GM06990 (cell line): ENCODE results near the gene KICS2.
"Not testable (repeated sequence)": the region's sequence is repeated elsewhere in the genome, so short reads cannot be mapped to it uniquely, and the experiment has no call there.

ENCODE experiments used
- DNase-seq: peaks from one replicate; pipeline ENCODE4 v3.0.0-alpha.2; 2011; ENCODE audit not compliant: insufficient read length; ENCODE audit errors: extremely low read depth
- H3K27me3 ChIP-seq: replicated peaks from 2 replicates; pipeline ENCODE4 v1.6.0; 2011; ENCODE audit warnings: low read length; ENCODE audit not compliant: control insufficient read depth, insufficient read depth
- H3K36me3 ChIP-seq: 2 replicates; pipeline ENCODE4 v1.5.1; 2011; ENCODE audit warnings: low read length; ENCODE audit not compliant: control insufficient read depth, insufficient read depth
- H3K4me3 ChIP-seq: replicated peaks from 2 replicates; pipeline ENCODE4 v1.5.1; 2011; ENCODE audit warnings: low read depth, mild to moderate bottlenecking, control low read depth, low read length
- TF ChIP-seq, protein P1 (sequence below): IDR thresholded peaks from 2 replicates; pipeline ENCODE4 v1.5.1; 2011; ENCODE audit warnings: low read length, control low read depth, mild to moderate bottlenecking, inconsistent platforms; ENCODE audit not compliant: insufficient read depth, poor library complexity, severe bottlenecking

KICS2 gene

DNA sequence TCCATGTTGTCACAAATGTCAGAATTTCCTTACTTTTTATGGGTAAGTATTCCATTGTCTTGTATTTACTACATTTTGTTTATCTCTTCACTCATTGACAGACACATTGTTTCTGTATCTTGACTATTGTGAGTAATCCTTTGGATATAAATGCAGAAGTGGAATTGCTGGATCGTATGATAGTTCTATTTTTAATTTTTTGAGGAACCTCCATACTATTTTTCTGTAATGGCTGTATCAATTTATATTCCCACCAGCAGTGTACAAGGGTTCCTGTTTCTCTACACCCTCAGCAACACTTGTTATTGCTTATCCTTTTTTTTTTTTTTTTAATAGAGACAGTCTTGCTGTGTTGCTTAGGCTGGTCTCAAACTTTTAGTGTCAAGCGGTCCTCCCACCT, 3.5 kb upstream of the KICS2 start:
- no peaks in the 10 kb centered on the region for H3K27me3 ChIP-seq
- no peaks in the 10 kb centered on the region for H3K36me3 ChIP-seq
- TF ChIP-seq, protein P1, sequence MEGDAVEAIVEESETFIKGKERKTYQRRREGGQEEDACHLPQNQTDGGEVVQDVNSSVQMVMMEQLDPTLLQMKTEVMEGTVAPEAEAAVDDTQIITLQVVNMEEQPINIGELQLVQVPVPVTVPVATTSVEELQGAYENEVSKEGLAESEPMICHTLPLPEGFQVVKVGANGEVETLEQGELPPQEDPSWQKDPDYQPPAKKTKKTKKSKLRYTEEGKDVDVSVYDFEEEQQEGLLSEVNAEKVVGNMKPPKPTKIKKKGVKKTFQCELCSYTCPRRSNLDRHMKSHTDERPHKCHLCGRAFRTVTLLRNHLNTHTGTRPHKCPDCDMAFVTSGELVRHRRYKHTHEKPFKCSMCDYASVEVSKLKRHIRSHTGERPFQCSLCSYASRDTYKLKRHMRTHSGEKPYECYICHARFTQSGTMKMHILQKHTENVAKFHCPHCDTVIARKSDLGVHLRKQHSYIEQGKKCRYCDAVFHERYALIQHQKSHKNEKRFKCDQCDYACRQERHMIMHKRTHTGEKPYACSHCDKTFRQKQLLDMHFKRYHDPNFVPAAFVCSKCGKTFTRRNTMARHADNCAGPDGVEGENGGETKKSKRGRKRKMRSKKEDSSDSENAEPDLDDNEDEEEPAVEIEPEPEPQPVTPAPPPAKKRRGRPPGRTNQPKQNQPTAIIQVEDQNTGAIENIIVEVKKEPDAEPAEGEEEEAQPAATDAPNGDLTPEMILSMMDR = no peak
- no peak overlapping the region for H3K4me3 ChIP-seq
- no peak for DNase-seq

- no peaks in the 10 kb centered on the region for H3K36me3 ChIP-seq
- TF ChIP-seq, protein P1 = no peak
- DNase-seq = no peak
- no peaks in the 10 kb centered on the region for H3K27me3 ChIP-seq
- peak overlapping the region; percentile 88 for H3K4me3 ChIP-seq
These were observed 466 bp downstream of the KICS2 start for GRCh38 chr12:64221651-64222008.

DNA sequence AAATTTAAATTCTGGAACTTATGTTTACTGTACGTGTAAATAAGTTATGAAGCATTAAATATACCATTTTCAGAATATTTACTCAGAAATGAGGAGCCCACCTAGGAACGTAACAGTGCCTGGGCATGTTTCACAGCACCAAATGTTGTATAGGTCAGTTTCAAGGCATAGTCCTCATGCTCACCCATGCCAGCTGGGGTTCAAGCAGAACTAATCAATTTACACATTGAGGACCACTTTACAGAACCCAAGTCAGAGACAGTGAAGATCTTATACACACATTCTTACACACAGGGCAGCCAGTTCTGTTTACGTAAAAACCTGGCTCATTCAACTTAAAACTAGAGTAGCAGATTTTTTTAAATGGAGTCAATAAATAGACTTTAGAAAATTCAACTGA, 2.0 kb downstream of the KICS2 start:
- TF ChIP-seq, protein P1 = no peak
- no peaks in the 10 kb centered on the region; the same call in 1 of the 2 replicates for H3K36me3 ChIP-seq
- no peak overlapping the region for H3K4me3 ChIP-seq
- H3K27me3 ChIP-seq = no peaks in the 10 kb centered on the region
- DNase-seq = no peak

- no peak for DNase-seq
- H3K36me3 ChIP-seq = peaks cover 2% of the 10 kb centered on the region; the same call in 1 of the 2 replicates
- no peaks in the 10 kb centered on the region for H3K27me3 ChIP-seq
- no peak overlapping the region for H3K4me3 ChIP-seq
- TF ChIP-seq, protein P1 = no peak
These were observed 3.0 kb downstream of the KICS2 start for GRCh38 chr12:64219145-64219544.

GRCh38 chr12:64218597-64218996, 3.5 kb downstream of the KICS2 start:
- H3K36me3 ChIP-seq = peaks cover 2% of the 10 kb centered on the region; the same call in 1 of the 2 replicates
- no peak for DNase-seq
- no peak overlapping the region; the same call in 1 of the 2 replicates for H3K4me3 ChIP-seq
- TF ChIP-seq, protein P1 = no peak
- no peaks in the 10 kb centered on the region for H3K27me3 ChIP-seq

- DNase-seq, H3K27me3 ChIP-seq, H3K4me3 ChIP-seq, H3K36me3 ChIP-seq: not testable (repeated sequence)
These were observed 4.5 kb downstream of the KICS2 start for GRCh38 chr12:64217643-64218042.
